ENCODE measurements around the gene PLP2. TPM values are rescaled to one million over a fixed set of nuclear protein-coding genes. Genes with fewer than 3 reads are reported as not detected.
A peak's percentile ranks its signal among the peaks of the same experiment; 100 is the strongest.

PLP2 gene
- total RNA-seq, 2 experiments from 2014 or later = 267 to 273 TPM

- H3K9me3 Mint-ChIP-seq = no peaks in the 10 kb centered on the region
- H3K27ac Mint-ChIP-seq = no peak overlapping the region
- CTCF ChIA-PET = no interaction called here
- peaks cover 54% of the 10 kb centered on the region for H3K36me3 Mint-ChIP-seq (ENCODE audit: low read depth)
- DNase-seq = no peak
- H3K4me1 Mint-ChIP-seq = peaks cover 37% of the 10 kb centered on the region
- H3K27me3 Mint-ChIP-seq = no peaks in the 10 kb centered on the region
- POLR2A ChIA-PET = no interaction called here
- H3K4me3 Mint-ChIP-seq = no peak overlapping the region
Observed at GRCh38 chrX:49178537-49178936, 6.8 kb downstream of the PLP2 start.

DNA sequence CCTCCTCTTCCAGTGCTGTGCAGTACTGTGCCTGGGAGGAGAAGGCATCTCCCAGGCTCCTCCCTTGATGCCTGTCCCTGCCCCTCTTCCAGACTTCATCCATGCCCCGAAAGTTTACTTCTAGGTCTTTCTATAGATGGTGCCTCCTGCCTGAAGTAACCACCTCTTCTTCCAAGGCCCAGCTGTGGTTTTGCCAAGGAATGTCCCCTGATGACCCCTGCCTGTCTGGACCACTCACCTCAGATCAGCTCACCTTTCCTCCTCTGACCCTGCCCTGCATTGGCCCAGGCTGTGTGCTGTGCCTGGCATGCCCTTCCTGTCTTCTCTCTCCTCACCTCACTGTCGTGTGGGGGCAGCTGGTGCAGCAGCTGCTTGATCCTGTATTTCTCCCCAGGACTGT lies 7.7 kb downstream of the PLP2 start:
- Mint-ChIP-seq H3K4me1 (peaks cover 37% of the 10 kb centered on the region), H3K4me3 (no peak overlapping the region), H3K36me3 (ENCODE audit: low read depth) (peaks cover 55% of the 10 kb centered on the region), H3K27ac (no peak overlapping the region), H3K9me3 (no peaks in the 10 kb centered on the region), H3K27me3 (no peaks in the 10 kb centered on the region)
- POLR2A ChIA-PET = no interaction called here
- CTCF ChIA-PET = no interaction called here
- DNase-seq = no peak

- CTCF ChIA-PET = interaction anchor here (0.6 kb wide), 1 partner anchor 28 kb away, joined by 4 read pairs; no protein-coding TSS in a partner anchor
- Mint-ChIP-seq H3K4me1 (peaks cover 31% of the 10 kb centered on the region), H3K27ac (no peak overlapping the region), H3K36me3 (ENCODE audit: low read depth) (peaks cover 27% of the 10 kb centered on the region), H3K4me3 (no peak overlapping the region), H3K27me3 (no peaks in the 10 kb centered on the region), H3K9me3 (no peaks in the 10 kb centered on the region)
- POLR2A ChIA-PET = interaction anchor here (2.0 kb wide), 1 partner anchor 17 kb away, joined by 8 read pairs; no protein-coding TSS in a partner anchor
- DNase-seq = no peak
Observed at GRCh38 chrX:49183701-49184281, 12.1 kb downstream of the PLP2 start.

GRCh38 chrX:49184294-49185281 lies 12.9 kb downstream of the PLP2 start:
- POLR2A ChIA-PET = interaction anchor here (0.9 to 2.0 kb wide), 2 partner anchors 12 to 18 kb away, joined by 4 to 8 read pairs; no protein-coding TSS in a partner anchor
- DNase-seq = peak; percentile 41
- Mint-ChIP-seq H3K9me3 (no peaks in the 10 kb centered on the region), H3K4me3 (peak overlapping the region; percentile 84), H3K36me3 (ENCODE audit: low read depth) (peaks cover 21% of the 10 kb centered on the region), H3K4me1 (peaks cover 33% of the 10 kb centered on the region), H3K27ac (peak overlapping the region; percentile 65), H3K27me3 (no peaks in the 10 kb centered on the region)
- CTCF ChIA-PET = interaction anchor here (0.6 kb wide), 1 partner anchor 29 kb away, joined by 4 read pairs; no protein-coding TSS in a partner anchor

DNA sequence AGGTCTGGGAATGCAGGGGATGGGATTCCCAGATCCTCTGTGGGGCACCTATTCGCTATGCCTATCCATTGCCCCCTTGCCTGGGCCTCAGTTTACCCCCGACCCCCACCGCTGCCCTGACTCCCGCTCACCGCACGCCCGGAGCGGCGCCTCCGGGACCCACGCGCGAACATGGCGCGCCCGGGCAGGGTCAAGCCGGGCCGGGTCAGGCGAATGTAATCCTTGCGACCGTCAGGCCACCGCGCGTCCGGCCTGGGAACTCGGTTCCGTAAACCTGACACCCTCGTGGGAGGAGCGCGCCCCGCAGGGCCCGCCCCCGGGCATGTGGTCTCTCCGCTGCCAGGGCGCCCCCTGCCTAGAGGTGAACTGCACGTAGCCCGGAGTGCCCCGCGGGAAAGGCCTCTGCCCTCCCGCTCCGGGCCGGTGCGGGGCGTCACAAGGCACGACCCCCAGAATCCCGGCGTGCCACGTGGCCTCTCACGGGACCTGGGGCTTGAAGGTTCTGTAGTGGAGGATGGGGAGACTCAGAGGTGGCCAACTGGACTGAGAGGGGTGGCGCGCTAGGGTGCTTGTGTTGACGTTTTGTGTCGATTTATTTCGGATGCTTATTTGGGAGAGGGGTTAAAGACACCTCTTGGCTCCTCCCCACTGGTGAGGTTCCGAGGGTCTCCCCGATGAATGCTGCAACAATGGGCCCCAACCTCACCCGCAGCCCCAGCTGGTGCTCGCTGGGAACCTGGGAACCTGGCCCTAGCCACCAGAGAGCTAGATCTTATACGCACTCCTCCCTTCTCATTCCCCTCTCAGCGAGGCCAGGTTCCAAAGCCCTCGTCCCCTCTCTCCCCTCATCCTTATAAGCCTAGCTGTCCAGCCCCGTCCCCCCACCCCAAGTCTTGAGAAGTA lies 14.7 kb downstream of the PLP2 start, which contains the start of gene PRICKLE3:
Gene PRICKLE3, minus strand, starts transcription at position 249 of the 903 bp plus-strand sequence. Its CDS starts 76 bp downstream, at position 173.
- H3K4me1 Mint-ChIP-seq = peaks cover 39% of the 10 kb centered on the region
- peak within 1 kb of the TSS; percentile 65 for H3K27ac Mint-ChIP-seq
- H3K4me3 Mint-ChIP-seq = peak within 1 kb of the TSS; percentile 84
- H3K36me3 Mint-ChIP-seq (ENCODE audit: low read depth) = peaks cover 13% of the 10 kb centered on the region
- H3K9me3 Mint-ChIP-seq = no peaks in the 10 kb centered on the region
- ChIA-PET POLR2A (interaction anchor here (2.0 kb wide), 1 partner anchor 14 kb away, joined by 5 read pairs; the partner anchor contains the start of gene PLP2), CTCF (no interaction called here)
- peak; percentile 80 for DNase-seq
- H3K27me3 Mint-ChIP-seq = no peaks in the 10 kb centered on the region

DNA sequence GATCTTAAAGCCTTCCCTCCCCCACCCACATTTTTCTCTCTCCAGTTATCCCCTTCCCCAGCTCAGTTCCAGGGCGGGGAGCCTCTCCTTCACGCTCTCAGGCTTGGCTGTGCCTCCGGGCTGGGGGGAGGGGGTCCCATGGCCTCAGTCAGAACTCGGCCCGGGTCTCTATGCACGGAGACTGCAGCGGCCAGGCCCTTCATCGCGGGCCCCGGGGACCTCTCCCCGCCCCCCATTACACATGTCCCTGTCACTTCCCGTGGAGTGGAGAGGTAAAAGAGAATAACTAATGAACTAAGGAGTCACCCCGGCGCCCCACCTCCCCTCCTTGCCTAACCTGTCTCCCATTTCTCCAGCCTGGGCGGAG lies 15.3 kb downstream of the PLP2 start:
- H3K36me3 Mint-ChIP-seq (ENCODE audit: low read depth) = peaks cover 13% of the 10 kb centered on the region
- no peaks in the 10 kb centered on the region for H3K9me3 Mint-ChIP-seq
- ChIA-PET CTCF (no interaction called here), POLR2A (interaction anchor here (2.0 kb wide), 1 partner anchor 15 kb away, joined by 5 read pairs; the partner anchor contains the start of gene PLP2)
- no peaks in the 10 kb centered on the region for H3K27me3 Mint-ChIP-seq
- H3K4me3 Mint-ChIP-seq = no peak overlapping the region
- peaks cover 39% of the 10 kb centered on the region for H3K4me1 Mint-ChIP-seq
- no peak for DNase-seq
- H3K27ac Mint-ChIP-seq = no peak overlapping the region

- H3K27ac Mint-ChIP-seq = no peak overlapping the region
- no peak for DNase-seq
- H3K36me3 Mint-ChIP-seq (ENCODE audit: low read depth) = peaks cover 8% of the 10 kb centered on the region
- H3K4me1 Mint-ChIP-seq = peaks cover 42% of the 10 kb centered on the region
- POLR2A ChIA-PET = interaction anchor here (2.0 kb wide), 1 partner anchor 16 kb away, joined by 5 read pairs; the partner anchor contains the start of gene PLP2
- no peak overlapping the region for H3K4me3 Mint-ChIP-seq
- CTCF ChIA-PET = no interaction called here
- no peaks in the 10 kb centered on the region for H3K27me3 Mint-ChIP-seq
- no peaks in the 10 kb centered on the region for H3K9me3 Mint-ChIP-seq
Observed at GRCh38 chrX:49187526-49187925, 15.8 kb downstream of the PLP2 start.

GRCh38 chrX:49188468-49189076 lies 16.9 kb downstream of the PLP2 start:
- ChIA-PET POLR2A (no interaction called here), CTCF (no interaction called here)
- Mint-ChIP-seq H3K27me3 (no peaks in the 10 kb centered on the region), H3K4me1 (peaks cover 52% of the 10 kb centered on the region), H3K36me3 (ENCODE audit: low read depth) (peaks cover 7% of the 10 kb centered on the region), H3K9me3 (no peaks in the 10 kb centered on the region), H3K4me3 (no peak overlapping the region), H3K27ac (no peak overlapping the region)
- no peak for DNase-seq

GRCh38 chrX:49189606-49190005 lies 17.9 kb downstream of the PLP2 start:
- DNase-seq = no peak
- peak overlapping the region; percentile 52 for H3K27ac Mint-ChIP-seq
- peaks cover 2% of the 10 kb centered on the region for H3K36me3 Mint-ChIP-seq (ENCODE audit: low read depth)
- H3K27me3 Mint-ChIP-seq = no peaks in the 10 kb centered on the region
- POLR2A ChIA-PET = interaction anchor here (2.0 to 5.0 kb wide), 4 partner anchors 18 to 84 kb away, joined by 6 to 30 read pairs (median 9); partner anchors contain the start of gene PLP2
- no peaks in the 10 kb centered on the region for H3K9me3 Mint-ChIP-seq
- CTCF ChIA-PET = interaction anchor here (1.0 to 2.4 kb wide), 4 partner anchors 14 to 729 kb away, joined by 3 to 14 read pairs (median 8); no protein-coding TSS in a partner anchor
- H3K4me3 Mint-ChIP-seq = peak overlapping the region; percentile 94
- H3K4me1 Mint-ChIP-seq = peaks cover 52% of the 10 kb centered on the region

DNA sequence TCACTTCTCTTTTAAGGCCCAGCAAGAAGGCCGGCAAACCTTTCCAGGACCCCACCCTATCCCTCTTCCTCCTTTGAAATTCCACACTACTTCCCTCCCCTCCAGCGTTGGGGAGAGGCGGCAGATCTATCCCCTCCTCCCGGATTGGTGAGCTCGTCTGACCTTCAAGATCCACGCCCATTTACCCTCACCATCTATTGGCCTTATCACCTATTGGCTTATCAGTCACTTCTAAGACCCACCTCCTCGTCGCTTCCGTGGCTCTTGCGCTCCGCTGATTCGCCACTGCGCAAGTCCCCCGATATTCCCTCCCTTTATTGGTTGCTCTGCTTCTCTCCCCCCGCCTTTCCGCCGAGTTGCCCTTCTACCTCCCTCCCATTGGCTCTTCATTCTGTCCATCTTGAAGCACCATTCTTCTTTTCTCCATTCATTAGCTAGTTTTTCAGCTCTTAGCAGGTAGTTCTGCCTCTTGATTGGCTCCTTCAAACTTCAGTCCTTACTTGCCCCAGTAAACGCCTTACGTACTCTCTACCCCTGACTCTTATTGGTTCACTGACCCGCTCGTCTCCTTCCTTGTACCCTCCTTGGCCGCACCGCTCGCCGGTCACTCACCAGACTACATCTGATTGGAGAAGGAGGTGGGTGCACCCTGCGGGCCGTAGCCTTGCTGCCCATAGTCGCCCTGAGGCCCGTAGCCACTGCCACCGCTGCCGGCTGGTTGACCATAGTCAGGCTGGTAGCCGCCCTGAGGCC lies 19.3 kb downstream of the PLP2 start:
- POLR2A ChIA-PET = interaction anchor here (0.8 to 5.0 kb wide), 6 partner anchors 19 to 617 kb away, joined by 3 to 30 read pairs (median 6); partner anchors contain the start of genes PLP2 and RBM3
- peak overlapping the region; percentile 94 for H3K4me3 Mint-ChIP-seq
- H3K27ac Mint-ChIP-seq = peak overlapping the region; percentile 87
- no peaks in the 10 kb centered on the region for H3K9me3 Mint-ChIP-seq
- no peaks in the 10 kb centered on the region for H3K27me3 Mint-ChIP-seq
- CTCF ChIA-PET = interaction anchor here (0.6 to 2.4 kb wide), 13 partner anchors 19 to 728 kb away, joined by 3 to 14 read pairs (median 4); partner anchors contain the start of genes PLP2 and TFE3
- peak; percentile 89 for DNase-seq
- peaks cover 2% of the 10 kb centered on the region for H3K36me3 Mint-ChIP-seq (ENCODE audit: low read depth)
- H3K4me1 Mint-ChIP-seq = peaks cover 45% of the 10 kb centered on the region

DNA sequence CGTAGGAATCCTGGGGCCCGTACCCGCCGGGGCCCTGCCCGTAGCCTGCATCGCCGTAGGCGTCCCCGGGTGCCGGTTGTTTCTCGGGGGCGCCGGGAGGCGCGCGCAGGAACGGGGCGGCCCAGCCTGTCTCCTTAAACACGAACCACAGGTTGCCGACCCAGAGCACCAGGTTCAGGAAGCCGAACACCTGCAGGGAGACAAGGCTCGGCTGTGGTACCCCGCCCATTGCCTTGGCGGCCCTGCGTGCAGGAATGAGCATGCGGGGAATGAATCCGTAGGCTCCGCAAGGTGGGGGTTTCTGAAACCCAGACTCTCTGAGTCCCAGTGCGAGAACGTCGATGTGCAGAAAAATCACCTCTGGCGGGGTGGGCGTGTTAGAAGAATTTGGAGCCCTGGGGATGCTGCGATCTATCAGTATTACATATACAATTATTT lies 19.9 kb downstream of the PLP2 start:
- Mint-ChIP-seq H3K27ac (peak overlapping the region; percentile 87), H3K4me1 (peaks cover 42% of the 10 kb centered on the region)
- CTCF ChIA-PET = interaction anchor here (1.0 to 2.4 kb wide), 11 partner anchors 23 to 685 kb away, joined by 3 to 20 read pairs (median 6); partner anchors contain the start of gene TFE3

More for the DNA sequence above, 19.9 kb downstream of the PLP2 start:
- H3K36me3 Mint-ChIP-seq (ENCODE audit: low read depth) = peaks cover 2% of the 10 kb centered on the region
- H3K9me3 Mint-ChIP-seq = no peaks in the 10 kb centered on the region
- peak overlapping the region; percentile 94 for H3K4me3 Mint-ChIP-seq
- POLR2A ChIA-PET = interaction anchor here (2.0 to 5.0 kb wide), 3 partner anchors 20 to 77 kb away, joined by 6 to 30 read pairs (median 11); partner anchors contain the start of gene PLP2
- H3K27me3 Mint-ChIP-seq = no peaks in the 10 kb centered on the region
- DNase-seq = no peak

Data from activated CD4-positive, alpha-beta memory T cell treated with anti-CD3 and anti-CD28 coated beads, Interleukin-2, amount 10 ng/mL, durations not matched to agents 7 days and 5 days (primary cell).